DMS53 (cell line): ENCODE measurements around the gene DTNB.
A peak's percentile ranks its signal among the peaks of the same experiment; 100 is the strongest.
"Not testable (repeated sequence)": the region's sequence is repeated elsewhere in the genome, so short reads cannot be mapped to it uniquely, and the experiment has no call there.

Experiments
- DNase-seq: peaks from one replicate; lab custom pipeline; 2025; lab: John Stamatoyannopoulos, UW

Gene DTNB

DNA sequence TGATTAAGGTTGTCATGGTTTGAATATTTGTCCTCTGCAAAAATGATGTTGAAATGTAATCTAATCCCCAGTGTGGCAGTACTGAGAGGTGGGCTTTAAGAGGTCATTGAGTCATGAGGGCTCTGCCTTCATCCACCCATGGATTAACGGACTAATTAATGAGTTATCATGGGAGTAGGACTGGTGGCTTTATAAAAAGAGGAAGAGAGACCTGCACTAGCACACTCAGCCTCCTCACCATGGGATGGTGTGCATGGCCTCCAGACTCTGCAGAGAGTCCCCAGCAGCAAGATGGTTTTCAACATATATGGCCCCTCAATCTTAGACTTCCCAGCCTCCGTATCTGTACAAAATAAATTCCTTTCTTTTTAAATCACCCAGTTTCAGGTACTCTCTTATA, 41.0 kb downstream of the DTNB start:
- no peak for DNase-seq

- DNase-seq: no peak
These were observed 48.7 kb downstream of the DTNB start for GRCh38 chr2:25624635-25625034.

DNA sequence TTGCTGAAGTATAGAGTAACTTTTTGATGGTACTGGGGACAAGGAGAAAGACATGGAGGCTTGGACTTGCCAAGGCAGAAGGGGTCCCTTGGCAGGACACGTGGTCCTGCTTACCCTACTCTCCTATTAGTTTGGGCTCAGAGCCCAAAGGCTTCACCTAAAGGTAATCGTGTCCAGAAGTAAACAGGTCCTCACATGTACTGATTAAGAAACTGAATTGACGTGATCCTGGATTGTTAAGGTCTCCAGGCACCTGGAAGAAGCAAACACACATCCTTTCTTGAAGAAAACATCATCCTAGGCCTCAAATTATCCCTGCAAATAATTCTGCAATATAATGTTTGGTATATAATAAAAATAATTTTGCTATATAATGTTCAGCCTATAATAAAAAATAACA, 50.0 kb downstream of the DTNB start:
- DNase-seq: no peak

DNA sequence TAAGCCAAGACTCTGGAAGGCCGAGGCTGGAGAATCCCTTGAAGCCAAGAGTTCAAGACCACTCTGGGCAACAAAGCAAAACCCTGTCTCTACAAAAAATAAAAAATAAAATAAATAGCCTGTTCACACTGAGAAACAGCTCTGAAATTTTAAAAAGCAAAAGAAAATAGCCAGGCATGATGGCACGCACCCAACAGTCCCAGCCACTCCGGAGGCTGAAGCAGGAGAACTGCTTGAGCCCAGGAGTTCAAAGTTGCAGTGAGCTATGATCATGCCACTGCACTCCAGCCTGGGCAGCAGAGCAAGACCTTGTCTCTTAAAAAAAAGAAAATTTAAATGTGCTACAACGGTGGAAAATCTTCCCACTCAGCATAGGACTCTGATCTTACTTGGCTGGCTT, 52.7 kb downstream of the DTNB start:
- DNase-seq: no peak

DNA sequence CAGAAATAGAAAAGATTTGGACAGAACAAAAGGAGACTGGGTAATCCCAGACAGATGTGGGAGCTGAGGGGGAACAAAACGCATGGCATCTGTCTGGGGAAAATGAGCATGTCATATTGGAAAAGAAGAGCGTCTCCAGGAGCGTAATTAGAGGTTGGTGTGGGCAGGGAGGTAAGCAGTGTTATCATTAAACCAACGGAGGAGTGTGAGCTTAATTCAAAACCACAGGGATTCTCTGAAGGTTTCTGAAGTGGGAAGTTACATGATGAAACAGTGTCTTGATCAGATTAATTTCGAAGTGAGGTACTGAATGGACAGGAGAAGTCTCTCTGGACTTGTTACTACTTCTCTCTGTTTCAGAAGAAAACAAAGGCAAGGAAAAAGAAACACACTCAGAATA, 53.3 kb downstream of the DTNB start:
- no peak for DNase-seq

- no peak for DNase-seq
These were observed 54.2 kb downstream of the DTNB start for GRCh38 chr2:25619185-25619584.

GRCh38 chr2:25618676-25619075, 54.7 kb downstream of the DTNB start:
- DNase-seq: peak; percentile 94

- DNase-seq: peak; percentile 40
These were observed 55.3 kb downstream of the DTNB start for GRCh38 chr2:25617948-25618646.

DNA sequence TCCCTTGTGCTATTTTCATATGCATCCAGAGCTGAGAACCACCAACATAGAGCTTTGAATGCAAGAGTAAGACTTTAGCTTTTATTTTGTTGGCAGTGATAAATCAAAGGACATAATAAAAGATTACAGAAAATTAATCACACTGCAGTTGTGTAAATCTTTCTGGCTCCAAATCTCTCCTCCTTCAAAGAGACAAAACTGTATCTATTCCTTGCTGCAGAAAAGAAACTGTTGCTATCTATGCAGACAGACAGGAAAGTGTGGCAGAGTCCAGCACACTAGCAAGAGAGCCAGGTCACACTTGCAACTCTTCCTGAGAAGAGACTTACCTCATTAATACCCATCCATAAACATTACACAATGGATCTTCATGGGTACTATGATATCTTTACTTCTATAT, 57.5 kb downstream of the DTNB start:
- DNase-seq: peak; percentile 14

GRCh38 chr2:25615386-25615785, 58.0 kb downstream of the DTNB start:
- DNase-seq: peak; percentile 39

GRCh38 chr2:25614711-25615110, 58.7 kb downstream of the DTNB start:
- DNase-seq: peak; percentile 32

GRCh38 chr2:25608718-25609117, 64.7 kb downstream of the DTNB start:
- peak; percentile 11 for DNase-seq

DNA sequence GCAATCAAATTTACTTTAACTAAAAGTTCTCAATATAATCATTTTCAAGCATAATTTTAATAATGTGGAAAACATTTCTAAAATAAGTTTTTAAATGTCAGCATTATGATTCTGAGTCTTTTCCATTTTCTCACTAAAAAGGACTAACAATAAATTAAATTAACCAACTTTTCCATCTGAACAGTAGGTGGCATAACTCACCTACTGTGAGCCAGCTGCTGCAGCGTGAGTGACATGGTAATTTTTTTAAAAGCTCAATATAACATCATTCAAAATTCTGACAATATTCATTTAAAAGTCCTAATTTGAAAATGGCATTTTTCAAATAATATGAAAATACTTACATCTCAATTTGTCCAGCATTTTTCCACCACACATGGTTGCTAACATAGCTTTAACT, 66.5 kb downstream of the DTNB start:
- DNase-seq: peak; percentile 58

DNA sequence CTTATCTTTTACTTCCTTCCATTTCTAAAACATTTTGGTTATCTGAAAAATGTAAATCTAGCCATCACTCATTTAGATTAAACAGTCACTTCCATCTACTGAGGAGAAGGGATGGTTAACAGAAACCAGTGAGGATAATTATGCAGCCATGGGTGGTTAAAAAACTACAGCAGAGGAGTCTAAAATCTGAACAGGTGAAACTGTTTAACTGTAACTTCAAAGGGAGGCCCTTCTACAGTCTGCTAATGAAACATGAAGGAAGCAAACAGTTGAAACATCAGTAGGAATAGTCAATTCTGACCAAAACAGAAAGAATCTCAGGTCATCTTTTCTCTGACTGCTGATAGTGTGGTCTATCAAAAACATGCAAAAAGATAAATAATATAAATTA, 71.0 kb downstream of the DTNB start:
- no peak for DNase-seq

GRCh38 chr2:25601711-25602332, 71.6 kb downstream of the DTNB start:
- DNase-seq: not testable (repeated sequence)

DNA sequence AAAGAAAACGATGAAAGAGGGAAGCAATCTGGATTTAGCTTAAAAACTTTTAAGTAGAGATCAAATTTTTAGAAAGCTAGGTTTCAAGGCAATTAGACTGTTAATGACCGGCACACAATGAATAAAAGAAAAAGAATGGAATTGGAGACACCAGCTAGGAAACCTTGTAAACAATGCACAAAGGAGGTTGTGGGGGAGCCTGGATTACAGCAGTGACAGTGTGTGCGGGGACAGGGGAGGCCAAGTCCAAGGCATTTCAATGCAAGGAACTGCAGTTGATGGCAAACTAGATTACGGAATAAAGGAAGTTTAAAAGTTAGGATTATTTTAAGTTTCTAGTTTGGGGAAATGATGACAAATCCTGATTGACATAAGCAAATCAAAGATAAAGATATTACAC, 74.5 kb downstream of the DTNB start:
- DNase-seq: no peak

- DNase-seq: no peak
These were observed 75.0 kb downstream of the DTNB start for GRCh38 chr2:25598332-25598731.

DNA sequence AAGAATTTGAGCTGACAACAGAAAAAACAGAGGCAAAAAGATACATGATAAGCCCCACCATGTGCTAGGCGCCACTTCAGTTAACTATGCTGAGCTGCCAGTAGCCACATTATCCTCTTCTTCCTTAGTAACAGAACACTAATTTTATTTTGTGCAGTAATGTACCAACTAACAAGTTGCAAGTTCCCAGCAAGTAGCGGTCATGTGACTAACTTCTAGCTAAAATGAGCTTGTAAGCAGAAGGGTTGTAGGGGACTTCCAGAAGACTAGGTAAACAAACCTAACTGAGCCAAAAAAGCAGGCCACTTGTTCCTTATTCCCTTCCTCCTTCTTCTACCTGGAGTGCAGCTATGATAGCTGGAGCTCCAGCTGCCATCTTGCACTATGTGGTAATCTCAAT, 75.5 kb downstream of the DTNB start:
- DNase-seq: no peak

- DNase-seq: no peak
These were observed 76.7 kb downstream of the DTNB start for GRCh38 chr2:25596516-25597244.

- DNase-seq: no peak
These were observed 78.0 kb downstream of the DTNB start for GRCh38 chr2:25595393-25595792.

DNA sequence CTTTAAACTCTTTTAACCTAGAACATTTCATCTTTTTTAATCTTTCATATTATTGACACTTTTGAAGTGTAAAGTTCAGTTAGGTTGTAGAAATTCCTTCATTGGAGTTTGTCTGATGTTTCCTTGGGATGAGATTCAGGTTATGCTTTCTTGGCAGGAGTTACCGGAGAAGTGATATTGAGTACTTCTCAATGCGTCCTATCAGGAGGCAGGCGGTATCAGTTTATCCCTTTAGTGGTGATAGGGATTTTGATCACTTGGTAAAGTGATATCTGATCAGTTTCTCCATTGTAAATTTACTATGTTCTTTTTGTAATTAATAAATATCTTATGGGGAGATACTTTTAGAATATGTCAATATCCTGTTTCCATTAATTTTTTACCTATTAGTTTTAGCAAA, 78.4 kb downstream of the DTNB start:
- no peak for DNase-seq

- DNase-seq: no peak
These were observed 80.5 kb downstream of the DTNB start for GRCh38 chr2:25592766-25593292.

DNA sequence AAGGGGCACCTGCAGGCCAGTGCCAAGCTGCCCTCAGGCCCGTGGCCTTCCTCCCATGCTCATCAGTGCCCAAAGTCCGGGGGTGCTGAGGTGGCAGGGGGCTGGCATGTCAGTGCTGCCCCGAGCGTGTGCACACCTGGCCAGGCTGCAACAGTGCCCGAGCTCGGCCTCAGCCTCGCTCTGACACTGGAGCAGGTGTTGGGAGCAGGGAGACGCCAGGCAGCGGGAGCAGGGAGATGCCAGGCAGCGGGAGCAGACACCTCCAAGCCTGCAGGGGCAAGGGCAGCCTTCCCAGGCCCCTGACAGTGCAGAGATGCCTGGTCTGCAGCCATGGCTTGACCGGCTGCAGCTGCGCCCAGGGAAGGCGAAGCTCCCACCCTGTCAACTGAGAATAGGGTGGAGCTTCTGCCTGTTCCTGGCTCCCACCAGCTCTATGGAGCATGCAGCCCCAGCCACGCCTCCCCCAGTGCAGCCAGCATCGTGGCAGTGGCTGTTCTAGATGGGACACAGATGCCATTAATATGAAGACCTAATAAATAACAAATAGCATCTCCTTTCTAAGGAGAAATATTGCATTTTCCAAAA, 82.4 kb downstream of the DTNB start:
- DNase-seq: no peak
